ENCODE data around the gene DNLZ.

DNLZ gene

GRCh38 chr9:136313111-136314055, 50.2 kb downstream of the DNLZ start:
- DNase-seq: no peak

- peak; percentile 46 for DNase-seq
Measured at GRCh38 chr9:136312436-136312835, 51.1 kb downstream of the DNLZ start.

- DNase-seq: no peak
Measured at GRCh38 chr9:136312009-136312375, 51.6 kb downstream of the DNLZ start.

- no peak for DNase-seq
Measured at GRCh38 chr9:136311051-136312008, 52.2 kb downstream of the DNLZ start.

- no peak for DNase-seq
Measured at GRCh38 chr9:136310273-136311030, 53.1 kb downstream of the DNLZ start.

- no peak for DNase-seq
Measured at GRCh38 chr9:136309806-136310220, 53.7 kb downstream of the DNLZ start.

Measured in CD4-positive, alpha-beta T cell treated with Interleukin-10 for 1 hour (primary cell).